Spinal cord (tissue), 10 donors: ENCODE results near the gene SLC12A9. TPM values are rescaled to one million over a fixed set of nuclear protein-coding genes. Genes with fewer than 3 reads are reported as not detected.

Experiments
- DNase-seq, 6 donors: peaks; one replicate each; pipeline versions ENCODE4 v3.0.0 to v3.0.0-alpha.2; 2013 to 2015; ENCODE audit warnings: low spot score in 6 of 6, low read depth in 4 of 6
- H3K27ac ChIP-seq: one replicate; pipeline ENCODE4 v1.5.1; 2013; ENCODE audit warnings: low read depth, low read length, control low read depth
- H3K27me3 ChIP-seq: one replicate; pipeline ENCODE4 v1.6.1; 2013; ENCODE audit warnings: low read length; ENCODE audit not compliant: control insufficient read depth, insufficient read depth
- H3K36me3 ChIP-seq: one replicate; pipeline ENCODE4 v1.6.1; 2013; ENCODE audit warnings: low read length; ENCODE audit not compliant: control insufficient read depth, insufficient read depth
- H3K4me1 ChIP-seq: one replicate; pipeline ENCODE4 v1.6.1; 2013; ENCODE audit warnings: low read length; ENCODE audit not compliant: control insufficient read depth, insufficient read depth
- H3K4me3 ChIP-seq: one replicate; pipeline ENCODE4 v1.5.1; 2013; ENCODE audit warnings: low read depth, low read length, control low read depth
- H3K9me3 ChIP-seq: one replicate; pipeline ENCODE4 v1.6.1; 2013; ENCODE audit warnings: low read length; ENCODE audit not compliant: control insufficient read depth, insufficient read depth
- WGBS: methylation state at CpG from one replicate; pipeline ENCODE4 v1.1.5; 2013; ENCODE audit warnings: missing lambda C conversion rate; ENCODE audit not compliant: insufficient coverage; 5-methylcytosine and 5-hydroxymethylcytosine counted together
- polyA plus RNA-seq, 2 donors: library from polyadenylated mRNA; unstranded; fragments of 120-200 nt; gene quantifications; one replicate each; pipeline ENCODE4 v1.2.1, GENCODE V29; 2013; ENCODE audit not compliant: insufficient read length in 2 of 2
- total RNA-seq, 2 donors: library from RNA; depleted of rRNA in 1 of 2; stranded (reverse); fragments of 120-200 nt in 1 of 2; fragments of >200 nt in 1 of 2; gene quantifications; one replicate each; pipeline versions ENCODE4 v1.2.3 to v1.2.4, GENCODE V29; 2013 to 2014
- donor health status: healthy.

The SLC12A9 gene
- total and polyA plus RNA-seq, 4 donors, result 13.8 to 48.3 (median 28.0) TPM

GRCh38 chr7:100887516-100888290, 35.2 kb downstream of the SLC12A9 start:
- H3K27ac ChIP-seq, result no peak overlapping the region
- 71% methylated on average over 12 of the region's 21 CpGs for WGBS
- H3K4me3 ChIP-seq, result no peak overlapping the region

GRCh38 chr7:100888291-100888987, 35.9 kb downstream of the SLC12A9 start:
- WGBS, result 76% methylated on average over 14 of the region's 18 CpGs
- Histone ChIP-seq H3K36me3 (peaks cover 82% of the 10 kb centered on the region), H3K27me3 (no peaks in the 10 kb centered on the region), H3K4me1 (peaks cover 58% of the 10 kb centered on the region), H3K4me3 (peak overlapping the region; percentile 59), H3K27ac (no peak overlapping the region), H3K9me3 (no peaks in the 10 kb centered on the region)
- no peak for DNase-seq

More at GRCh38 chr7:100887516-100888290, 35.2 kb downstream of the SLC12A9 start:
- peaks cover 52% of the 10 kb centered on the region for H3K4me1 ChIP-seq
- no peaks in the 10 kb centered on the region for H3K9me3 ChIP-seq
- H3K27me3 ChIP-seq, result no peaks in the 10 kb centered on the region
- H3K36me3 ChIP-seq, result peaks cover 82% of the 10 kb centered on the region
- no peak for DNase-seq

GRCh38 chr7:100888988-100889750, 36.7 kb downstream of the SLC12A9 start, which contains the start of gene UFSP1:
UFSP1 (minus strand) TSS chr7:100889715; CDS start chr7:100889271, 444 bp downstream.
- H3K9me3 ChIP-seq, result no peaks in the 10 kb centered on the region
- 2% methylated on average over 67 of the region's 73 CpGs for WGBS
- peak within 1 kb of the TSS; percentile 97 for H3K27ac ChIP-seq
- peak within 1 kb of the TSS; percentile 68 for H3K4me3 ChIP-seq
- H3K27me3 ChIP-seq, result no peaks in the 10 kb centered on the region
- peaks cover 58% of the 10 kb centered on the region for H3K4me1 ChIP-seq
- no peak for DNase-seq
- H3K36me3 ChIP-seq, result peaks cover 81% of the 10 kb centered on the region

GRCh38 chr7:100890653-100891567, 38.4 kb downstream of the SLC12A9 start:
- H3K4me1 ChIP-seq, result peaks cover 70% of the 10 kb centered on the region
- WGBS, result 10% methylated on average over 36 of the region's 43 CpGs
- H3K36me3 ChIP-seq, result peaks cover 64% of the 10 kb centered on the region
- H3K9me3 ChIP-seq, result no peaks in the 10 kb centered on the region
- peak overlapping the region; percentile 68 for H3K4me3 ChIP-seq
- peak in 2 of 6 donors; percentile 46 for DNase-seq
- peak overlapping the region; percentile 97 for H3K27ac ChIP-seq
- H3K27me3 ChIP-seq, result peaks cover 3% of the 10 kb centered on the region

GRCh38 chr7:100891568-100892247, 39.2 kb downstream of the SLC12A9 start:
- H3K4me1 ChIP-seq, result peaks cover 78% of the 10 kb centered on the region
- H3K36me3 ChIP-seq, result peaks cover 56% of the 10 kb centered on the region
- WGBS, result 73% methylated on average over 3 of the region's 8 CpGs
- peaks cover 11% of the 10 kb centered on the region for H3K27me3 ChIP-seq
- DNase-seq, result no peak
- H3K27ac ChIP-seq, result peak overlapping the region; percentile 97
- H3K4me3 ChIP-seq, result peak overlapping the region; percentile 68
- no peaks in the 10 kb centered on the region for H3K9me3 ChIP-seq

- peaks cover 46% of the 10 kb centered on the region for H3K36me3 ChIP-seq
- H3K4me1 ChIP-seq, result peaks cover 75% of the 10 kb centered on the region
- H3K27ac ChIP-seq, result no peak overlapping the region
- H3K27me3 ChIP-seq, result peaks cover 16% of the 10 kb centered on the region
- H3K9me3 ChIP-seq, result no peaks in the 10 kb centered on the region
- H3K4me3 ChIP-seq, result no peak overlapping the region
- 88% methylated on average over 36 of the region's 44 CpGs for WGBS
- DNase-seq, result no peak
Measured at GRCh38 chr7:100892364-100893317, 40.1 kb downstream of the SLC12A9 start.

- DNase-seq, result no peak
- Histone ChIP-seq H3K36me3 (peaks cover 39% of the 10 kb centered on the region), H3K27ac (no peak overlapping the region), H3K4me1 (peaks cover 68% of the 10 kb centered on the region), H3K4me3 (no peak overlapping the region), H3K9me3 (no peaks in the 10 kb centered on the region), H3K27me3 (peaks cover 19% of the 10 kb centered on the region)
- 94% methylated on average over 26 of the region's 32 CpGs for WGBS
Measured at GRCh38 chr7:100893318-100893895, 40.9 kb downstream of the SLC12A9 start.
